ENCODE measurements around the gene STK39.
"Not testable (repeated sequence)": the region's sequence is repeated elsewhere in the genome, so short reads cannot be mapped to it uniquely, and the experiment has no call there.

The STK39 gene
- total RNA-seq: 31.4 to 36.4 reads per million in 2 donors

DNA sequence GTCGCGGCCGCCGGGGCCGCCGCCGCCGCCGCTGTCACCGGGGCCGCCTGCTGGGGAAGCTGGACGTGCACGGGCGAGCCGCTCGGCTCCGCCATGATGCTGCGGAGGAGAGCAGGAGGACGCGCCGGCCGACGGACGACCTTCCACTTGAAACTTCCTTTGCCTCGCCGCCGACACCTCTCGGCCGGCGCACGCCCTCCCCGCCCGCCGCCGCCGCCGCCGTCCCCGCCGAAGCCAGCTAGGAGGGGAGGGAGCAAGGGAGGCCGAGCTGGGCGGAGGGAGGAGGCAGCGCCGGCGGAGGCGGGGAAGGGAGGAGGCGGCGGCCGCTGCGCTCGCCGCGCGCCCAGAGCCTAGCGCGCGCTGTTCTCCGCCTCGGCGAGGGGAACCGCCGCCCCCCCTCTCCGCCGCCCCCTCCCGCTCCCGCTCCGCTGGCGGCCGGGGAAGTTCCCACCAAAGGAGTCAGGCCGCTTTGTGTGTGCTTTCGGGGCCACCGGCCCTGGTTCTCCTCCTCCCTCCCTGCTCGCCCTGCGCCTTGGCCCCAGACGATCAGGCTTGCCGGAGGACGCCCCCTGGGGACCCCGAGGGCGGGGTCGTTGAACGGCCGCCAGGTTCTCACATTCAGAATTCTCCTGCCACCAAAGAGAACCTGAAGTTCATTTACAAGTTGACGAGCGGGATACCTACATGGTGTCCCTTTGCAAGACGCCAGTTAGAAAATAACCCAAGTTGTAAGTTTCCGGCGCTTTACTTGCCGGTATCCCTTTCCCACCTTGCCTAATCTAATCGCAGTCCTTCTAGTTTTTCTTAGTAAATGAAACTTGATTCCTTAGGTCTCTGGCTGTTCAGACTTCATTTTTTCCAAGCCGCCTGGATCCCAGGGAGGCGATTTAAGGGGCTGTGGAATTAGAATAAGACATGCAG is at the start of gene STK39:
STK39 (minus strand) TSS at position 255 of the 921 bp plus-strand sequence; CDS start at position 95, 160 bp downstream.
- DNase-seq: peak; percentile 68

DNA sequence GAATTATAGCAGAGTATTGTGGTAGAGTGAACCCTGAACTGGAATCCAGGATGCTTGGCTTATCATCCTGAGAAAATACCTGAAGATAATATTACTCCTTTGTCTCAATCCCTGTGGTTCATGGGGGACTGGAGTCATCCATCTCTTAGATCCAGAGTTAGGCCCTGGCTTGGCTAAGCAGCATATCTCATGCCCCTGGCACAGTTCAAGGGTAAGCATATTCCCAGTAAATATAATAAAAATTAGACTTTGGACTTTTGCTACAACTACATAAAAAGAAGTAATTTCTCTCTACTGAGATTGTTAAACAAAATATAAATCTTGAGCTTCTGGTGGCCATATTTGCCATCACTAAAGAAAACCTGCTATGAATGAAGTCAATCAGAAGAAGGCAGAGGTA is 47.7 kb upstream of the STK39 start:
- DNase-seq: no peak

DNA sequence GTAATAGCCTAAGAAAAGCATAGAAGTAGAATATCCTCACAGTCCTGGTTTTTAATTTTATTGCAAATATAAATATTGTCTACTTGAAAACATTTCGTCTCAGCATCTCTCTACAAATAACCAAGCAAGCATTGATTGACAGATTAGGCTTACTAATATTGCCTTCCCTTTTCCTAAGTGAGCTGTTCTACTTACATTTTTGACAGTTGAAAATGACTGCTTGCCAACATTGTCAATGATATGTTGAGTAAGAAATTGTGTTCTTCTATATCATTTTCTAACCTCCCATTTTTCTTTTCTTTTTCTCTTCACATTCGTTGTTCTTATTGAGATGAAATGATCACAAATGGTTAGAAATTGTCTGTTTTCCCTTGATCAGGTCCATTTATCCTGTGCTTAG is 47.0 kb upstream of the STK39 start:
- no peak for DNase-seq

DNA sequence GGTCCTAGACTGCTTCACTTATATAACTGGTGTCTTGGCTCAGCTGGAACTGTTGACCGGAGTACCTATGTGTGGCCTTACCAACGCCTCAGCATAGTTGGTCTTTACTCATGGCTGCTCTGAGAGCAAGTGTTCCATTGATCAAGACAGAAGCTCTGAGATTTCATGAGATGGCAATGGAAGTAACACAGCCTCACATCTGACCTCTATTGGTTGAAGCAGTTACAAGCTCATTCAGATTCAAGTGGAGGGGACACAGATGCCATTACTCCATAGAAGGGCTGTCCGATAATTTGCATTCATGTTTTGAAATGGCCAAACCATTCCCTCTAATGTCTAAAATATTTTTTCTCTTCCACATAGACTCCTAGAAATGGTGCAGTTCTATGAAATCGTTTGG is 46.4 kb upstream of the STK39 start:
- DNase-seq: no peak

DNA sequence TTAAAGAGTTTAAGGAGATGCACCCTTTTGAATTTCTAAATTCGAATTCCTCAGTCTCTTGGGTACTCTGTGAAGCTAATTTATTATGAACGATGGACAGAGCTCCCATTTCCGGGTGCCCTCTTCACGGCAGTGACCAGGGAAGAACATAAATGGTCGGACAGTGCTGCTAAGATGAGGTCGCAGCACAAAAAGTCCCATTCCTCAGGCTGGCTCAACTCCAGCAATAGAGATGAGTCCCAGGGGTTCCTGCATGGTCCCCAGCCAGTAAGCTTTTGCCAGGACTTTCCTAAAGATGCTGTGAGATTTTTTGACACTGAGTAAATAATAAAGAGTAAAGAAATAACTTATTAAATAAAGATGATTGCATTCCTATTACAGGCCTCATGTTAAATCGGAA is 43.0 kb upstream of the STK39 start:
- DNase-seq: no peak

DNA sequence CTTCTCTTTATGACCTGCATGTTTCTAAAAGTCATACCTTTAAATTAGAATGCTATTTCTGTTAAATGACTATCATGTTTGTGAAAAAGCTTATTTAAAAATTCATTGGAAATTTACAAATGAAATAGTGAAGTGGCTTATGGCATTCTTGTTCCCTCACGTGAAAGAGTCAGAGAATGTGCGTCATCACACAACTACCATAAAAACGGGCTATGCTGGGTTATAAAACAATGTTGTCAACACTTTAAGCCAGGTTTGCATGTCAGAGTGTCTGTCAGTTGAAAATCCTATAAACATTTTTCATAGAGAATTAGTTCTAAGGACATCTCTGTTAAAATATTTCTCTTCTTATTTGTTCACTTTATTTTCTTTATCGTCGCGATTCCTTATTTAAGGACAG is 42.5 kb upstream of the STK39 start:
- DNase-seq: no peak

DNA sequence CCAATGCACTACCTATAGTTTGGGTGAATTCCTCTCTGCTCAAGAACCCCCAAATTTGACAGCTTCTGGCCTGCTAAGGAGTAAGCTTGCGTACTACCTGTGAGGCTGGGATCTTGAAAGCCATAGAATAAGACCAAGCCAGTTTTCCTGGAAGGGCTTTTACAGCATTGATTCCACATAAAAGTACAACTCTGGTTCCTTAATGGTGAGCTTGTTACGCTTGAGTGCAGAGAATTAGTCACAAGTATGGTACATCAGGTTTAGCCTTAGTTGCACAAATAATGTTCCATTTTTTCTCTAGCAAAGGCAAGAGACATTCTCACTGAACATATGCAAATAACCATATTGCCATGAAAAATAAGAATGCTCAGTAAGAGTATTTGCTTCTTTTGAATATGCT is 39.1 kb upstream of the STK39 start:
- no peak for DNase-seq

DNA sequence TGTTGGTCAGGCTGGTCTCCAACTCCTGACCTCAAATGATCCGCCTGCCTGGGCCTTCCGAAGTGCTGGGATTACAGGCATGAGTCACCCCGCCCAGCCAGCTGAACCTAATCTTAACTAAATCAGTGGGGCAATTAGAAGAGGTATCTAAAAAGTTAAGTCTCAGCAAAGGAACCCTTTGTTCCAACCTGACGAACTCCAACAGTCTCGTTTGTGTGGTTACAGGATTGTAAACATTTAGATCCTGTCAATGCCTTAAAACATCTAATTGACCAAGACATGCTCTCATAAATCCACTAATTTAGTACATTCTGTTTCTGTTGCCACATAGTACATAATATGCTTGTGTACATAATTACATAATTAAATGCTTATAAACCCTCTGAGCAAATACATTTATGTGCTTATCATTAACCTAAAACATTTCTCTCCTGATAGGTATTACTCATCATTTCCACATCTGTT is 31.1 kb upstream of the STK39 start:
- DNase-seq: no peak

DNA sequence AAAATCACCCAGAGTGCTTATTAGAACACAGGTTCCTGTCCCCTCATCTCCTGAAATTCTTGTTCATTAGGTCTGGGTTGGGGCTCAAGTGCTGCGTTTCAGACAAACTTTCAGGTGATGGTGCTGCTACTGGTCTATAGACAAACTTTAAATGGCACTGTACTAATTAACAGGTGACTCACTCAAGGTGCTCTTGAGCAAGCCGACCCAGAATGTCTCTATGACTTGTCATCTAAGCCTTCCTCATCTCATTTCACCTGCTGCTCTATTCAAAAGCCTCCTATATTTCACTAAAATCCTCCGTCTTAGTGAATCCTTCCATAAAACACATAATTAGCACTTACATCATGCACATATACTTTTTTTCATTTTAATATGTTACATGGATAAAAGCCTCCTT is 29.9 kb upstream of the STK39 start:
- DNase-seq: no peak

DNA sequence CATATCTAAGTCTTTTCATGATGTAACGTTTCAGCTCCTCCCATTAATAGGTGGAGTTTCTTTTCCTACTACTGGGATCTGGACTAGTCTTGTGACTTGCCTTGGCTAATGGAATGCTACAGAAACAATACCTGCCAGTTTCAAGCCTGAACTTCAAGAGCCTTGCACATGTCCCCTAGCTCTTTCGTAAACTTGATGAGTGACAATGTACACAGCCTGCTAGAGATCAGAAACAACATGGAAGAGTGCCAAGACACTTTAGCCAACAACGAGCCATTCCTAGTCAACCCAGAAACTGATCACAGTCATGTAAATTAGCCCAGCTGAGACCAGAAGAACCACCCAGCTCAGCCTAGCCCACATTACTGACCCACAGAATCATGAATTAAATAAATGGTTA is 24.8 kb upstream of the STK39 start:
- no peak for DNase-seq

DNA sequence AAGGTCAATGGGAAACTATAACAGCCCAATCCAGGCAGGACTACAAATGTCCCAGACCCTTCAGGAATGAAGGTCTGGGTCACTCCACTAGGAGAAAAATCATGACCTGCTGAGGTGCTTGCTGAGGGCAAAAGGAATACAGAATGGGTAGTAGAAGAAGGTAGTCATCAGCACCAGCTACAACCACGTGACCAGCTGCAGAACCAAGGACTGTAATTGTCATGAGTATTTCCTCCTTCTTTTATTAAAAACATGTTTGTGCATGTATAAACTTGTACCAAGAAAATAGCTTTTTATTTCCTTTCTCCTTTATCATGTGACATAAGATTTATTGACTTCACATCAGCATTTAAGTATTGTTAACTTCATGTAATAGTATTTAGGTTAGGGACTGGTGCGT is 15.5 kb upstream of the STK39 start:
- DNase-seq: not testable (repeated sequence)

DNA sequence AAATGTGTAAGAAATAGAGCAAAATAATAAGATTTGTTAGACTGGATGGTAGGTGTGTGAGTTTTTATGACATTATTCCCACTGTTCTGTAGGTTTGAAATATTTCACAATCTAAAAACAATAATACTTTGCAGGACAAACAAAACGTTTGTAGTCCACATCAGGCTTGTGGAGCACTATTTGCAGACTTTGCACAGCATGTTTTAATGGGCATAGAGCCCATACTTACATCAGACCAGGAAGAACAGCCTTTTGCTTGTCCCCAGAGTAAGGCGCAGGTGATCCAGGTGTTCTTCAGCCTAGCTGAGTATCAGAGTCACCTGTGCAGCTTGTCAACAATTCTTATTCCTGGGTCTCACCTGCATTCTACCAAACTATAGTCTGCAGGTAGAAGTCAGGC is 9.1 kb upstream of the STK39 start:
- no peak for DNase-seq

DNA sequence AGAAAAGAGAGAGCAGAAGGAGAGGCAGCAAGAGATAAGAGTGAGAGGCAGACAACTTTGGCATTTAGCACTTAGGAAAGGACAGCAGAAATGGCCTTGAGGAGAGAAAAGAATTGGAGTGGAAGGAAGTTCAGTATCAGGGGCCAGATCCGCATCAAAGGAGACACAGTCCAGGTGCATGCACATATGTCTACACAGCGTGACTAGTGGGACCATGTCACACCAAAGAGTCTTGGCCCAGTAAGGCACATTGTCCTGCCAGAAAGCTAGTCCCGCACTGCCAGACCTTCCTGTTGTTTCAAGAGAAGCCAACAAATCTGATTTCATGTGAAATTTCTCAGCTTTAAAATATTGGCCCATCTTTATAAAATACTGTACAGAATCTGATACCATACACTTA is 8.5 kb upstream of the STK39 start:
- DNase-seq: no peak

DNA sequence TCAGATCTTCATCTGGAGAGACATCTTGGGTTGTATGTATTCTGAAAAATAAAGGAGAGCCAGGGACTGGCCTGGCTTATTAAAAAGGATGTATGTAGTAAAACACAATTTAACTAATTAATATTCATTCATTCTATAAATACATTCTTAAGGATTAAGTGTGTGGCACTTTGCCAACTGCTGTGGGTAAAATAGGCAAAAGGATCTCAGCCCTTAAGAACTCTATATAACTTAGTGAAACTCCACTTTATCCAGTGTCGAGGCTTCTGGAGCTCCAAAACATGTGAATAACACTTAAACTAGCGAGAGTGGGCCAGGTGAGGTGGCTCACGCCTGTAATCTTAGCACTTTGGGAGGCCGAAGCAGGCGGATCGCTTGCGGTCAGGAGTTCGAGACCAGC is 7.7 kb upstream of the STK39 start:
- DNase-seq: no peak

DNA sequence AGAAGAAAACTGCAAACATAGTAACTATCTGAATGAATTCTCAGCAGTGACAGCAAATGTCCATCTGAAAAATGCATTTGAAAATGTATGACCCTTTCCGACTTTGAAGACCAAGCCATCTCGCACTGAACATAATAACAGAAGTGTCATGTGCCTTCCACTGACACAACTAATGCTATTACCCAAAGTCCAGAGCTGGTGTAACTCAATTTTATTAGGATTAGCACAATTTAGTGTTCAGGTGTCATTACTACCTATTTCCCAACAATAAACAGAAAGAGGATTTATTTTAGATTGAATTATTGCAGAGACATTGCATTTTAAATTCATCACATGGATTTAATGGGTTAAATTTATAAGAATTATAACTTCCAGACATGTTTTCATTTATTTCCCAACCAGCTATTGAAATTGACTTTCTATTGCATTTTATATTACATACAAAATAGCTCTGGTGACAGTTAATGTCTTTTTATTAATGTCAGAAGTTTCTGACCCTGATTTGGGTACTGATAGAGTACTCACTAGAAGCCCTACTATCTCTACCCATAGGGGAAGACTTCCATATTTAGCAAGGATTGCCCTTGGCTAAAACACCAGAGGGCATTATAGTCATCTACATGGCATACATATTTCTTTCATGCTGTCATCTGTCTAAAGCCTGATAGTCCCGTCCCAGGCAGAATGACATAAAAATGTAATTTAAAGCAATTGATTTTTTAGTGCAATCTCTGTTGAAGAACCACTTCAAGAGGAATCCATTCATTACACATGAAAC is 7.0 kb upstream of the STK39 start:
- DNase-seq: no peak

DNA sequence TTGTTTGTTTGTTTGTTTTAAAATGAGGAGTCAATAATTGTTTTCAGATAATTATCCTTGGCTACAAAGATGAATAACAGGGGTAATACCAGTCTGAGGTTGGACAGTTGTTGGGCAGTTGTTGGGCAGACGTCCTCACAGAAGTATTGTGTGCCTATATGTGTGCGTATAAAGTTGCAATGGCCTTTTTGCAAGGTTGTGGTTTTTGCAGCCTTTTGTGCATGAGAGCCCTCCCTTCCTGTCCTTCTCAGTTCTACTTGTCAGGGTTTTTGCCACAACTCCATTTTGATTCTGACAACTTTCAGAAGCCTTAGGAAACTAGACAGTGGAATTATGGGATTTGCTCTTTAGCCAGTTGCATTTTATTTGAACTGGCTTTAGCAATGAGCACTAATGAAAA is 6.0 kb upstream of the STK39 start:
- no peak for DNase-seq

DNA sequence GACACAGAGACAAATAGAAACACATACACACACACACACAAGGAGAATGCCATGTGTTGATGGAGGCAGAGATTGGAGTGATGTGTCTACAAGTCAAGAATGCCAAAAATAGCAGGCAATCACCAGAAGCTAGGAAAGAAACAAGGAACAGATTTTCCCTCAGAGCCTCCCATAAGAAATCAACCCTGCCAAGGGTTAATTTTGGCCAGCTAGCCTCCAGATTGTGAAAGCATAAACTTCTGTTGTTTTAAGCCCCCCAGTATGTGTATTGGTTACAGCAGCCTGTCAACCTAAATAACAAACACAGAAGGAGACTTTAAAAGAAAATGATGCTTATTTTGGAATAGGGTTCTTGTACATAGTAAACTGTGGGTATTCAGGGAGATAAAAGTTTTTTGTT is 5.6 kb upstream of the STK39 start:
- DNase-seq: no peak

DNA sequence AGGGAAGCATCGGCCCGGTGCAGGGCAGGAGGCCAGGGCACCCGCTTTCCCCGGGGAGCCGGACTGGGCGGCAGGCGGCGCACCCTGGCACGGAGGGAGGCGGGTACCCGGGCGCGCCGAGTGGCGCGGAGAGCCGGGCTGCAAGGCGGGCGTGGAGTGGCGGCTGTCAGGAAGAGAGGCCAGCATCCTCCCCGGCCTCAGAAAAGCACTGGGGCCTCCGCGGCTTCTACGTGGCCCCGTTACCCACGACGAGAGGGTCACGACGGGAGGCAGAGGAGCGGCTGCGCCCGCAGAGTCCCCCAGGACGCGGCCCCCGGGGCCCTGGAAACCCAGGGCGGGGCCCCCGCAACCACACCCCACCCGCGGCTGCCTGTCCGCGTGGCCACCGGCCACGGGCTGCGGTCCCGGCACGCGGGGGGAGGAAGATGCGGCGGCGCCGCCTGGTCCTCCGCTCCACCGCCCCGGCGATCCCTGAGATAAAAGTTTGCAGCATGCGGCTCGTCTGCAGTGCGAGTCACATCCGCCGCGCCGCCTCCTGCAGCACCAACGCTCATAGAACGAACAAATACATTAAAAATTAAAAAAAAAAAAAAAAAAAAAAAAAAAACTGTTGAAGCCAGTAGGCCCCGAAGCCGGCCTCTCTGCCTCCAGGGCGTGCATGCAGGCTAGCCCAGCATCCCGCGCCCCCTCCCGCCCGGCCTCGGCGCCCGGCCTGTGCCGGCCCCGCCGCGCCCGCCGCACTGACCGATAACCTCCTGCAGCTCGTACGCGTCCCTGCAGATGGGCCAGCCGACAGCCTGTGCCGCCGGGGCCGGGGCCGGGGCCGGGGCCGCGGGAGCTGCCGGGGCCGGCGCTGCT is 683 bp downstream of the STK39 start:
- peak; percentile 78 for DNase-seq

DNA sequence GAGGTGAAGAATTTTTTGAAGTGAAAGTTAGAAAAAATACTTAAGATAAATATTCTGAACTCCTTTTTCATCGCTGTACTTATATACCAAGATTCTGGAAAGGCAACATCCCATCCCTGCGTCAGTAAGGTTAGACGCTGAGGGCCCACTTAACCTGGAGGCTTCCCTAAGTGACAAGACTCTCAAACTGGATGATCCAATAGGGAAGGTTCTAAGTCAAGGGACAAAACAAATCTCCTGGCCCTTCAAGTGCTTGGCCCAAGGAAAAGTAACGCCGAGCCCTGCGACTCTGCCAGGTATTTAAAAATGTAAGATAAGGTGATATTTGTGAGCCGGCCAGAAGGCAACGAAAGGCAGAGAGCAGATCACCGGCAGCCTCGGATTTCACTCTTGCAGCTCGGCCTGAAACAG is 1.3 kb downstream of the STK39 start:
- no peak for DNase-seq

DNA sequence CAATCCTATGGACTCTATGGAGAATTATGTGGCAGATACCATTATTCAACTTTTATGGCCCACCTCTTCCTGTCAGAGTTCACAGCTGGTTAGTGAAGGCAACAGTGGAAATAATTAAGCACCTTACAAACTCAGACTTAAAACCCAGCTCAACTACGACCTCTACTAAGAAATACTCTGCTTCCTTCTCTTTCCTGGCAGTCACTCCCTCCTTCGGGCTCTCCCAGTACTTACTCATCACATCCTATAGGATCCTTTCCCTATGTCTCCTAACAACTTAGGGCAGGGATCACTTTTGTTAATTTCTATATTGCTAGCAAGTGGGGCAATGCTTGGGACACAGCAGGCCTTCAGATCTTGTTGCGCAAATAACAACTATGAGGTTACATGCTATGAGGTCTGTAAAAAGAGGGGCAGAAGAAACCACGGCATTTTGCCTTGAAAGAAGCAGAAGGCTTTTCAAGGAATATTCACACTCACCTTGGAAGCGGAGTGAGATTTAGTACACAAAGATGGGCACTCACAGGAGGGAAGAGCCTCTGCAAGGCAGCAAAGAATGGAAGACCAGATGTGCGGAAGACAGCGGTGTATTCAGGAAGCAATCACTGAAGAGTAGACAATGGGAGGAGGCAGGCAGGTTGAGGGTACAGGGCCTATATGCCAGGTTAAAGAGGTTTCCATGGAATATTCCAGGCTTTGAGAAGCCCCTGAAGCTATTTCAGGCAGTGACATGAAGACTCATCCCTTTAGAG is 2.1 kb downstream of the STK39 start:
- no peak for DNase-seq

DNA sequence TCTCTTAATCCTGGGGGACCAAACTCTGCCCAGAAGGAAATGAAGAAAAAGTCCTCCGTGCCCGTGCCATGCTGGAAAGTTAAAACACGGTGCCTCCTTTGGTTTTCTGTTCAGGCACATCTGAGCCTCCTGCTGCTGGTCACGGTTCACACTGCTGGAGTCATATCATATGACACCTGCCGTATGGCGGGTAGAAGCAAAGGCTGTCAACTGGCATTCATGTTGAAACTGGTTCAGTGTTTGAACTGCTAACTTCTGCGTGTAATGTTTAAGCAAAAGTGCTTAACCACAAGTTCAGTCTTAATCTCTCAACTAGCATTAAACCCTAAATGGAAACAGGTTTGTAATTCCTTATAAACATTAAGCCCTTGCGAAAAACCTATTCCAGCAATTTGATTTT is 3.1 kb downstream of the STK39 start:
- DNase-seq: no peak

DNA sequence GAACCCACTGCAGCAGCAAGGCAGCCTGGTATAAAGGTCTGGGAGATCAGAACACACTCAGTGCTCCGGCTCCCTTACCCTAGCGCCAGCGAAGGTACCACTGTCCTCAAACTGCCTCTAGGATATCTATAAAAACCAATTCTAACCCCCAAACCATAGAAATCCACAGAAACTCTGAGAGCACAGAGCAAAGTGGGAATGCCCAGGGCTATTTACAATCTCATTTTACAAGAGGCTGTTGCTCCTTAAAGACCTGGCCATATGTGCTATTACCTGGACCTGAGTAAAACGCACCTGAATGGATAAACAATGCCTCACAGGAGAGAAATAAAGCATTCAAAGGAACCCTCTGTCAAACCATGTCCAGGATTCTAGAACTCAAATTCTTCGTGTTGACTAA is 4.3 kb downstream of the STK39 start:
- no peak for DNase-seq
